GM23248 (cell line): ENCODE results near the gene POU5F1.

Experiments
- EZH2 ChIP-seq: fragments of 200-600 bp; sonication (generic); IDR thresholded peaks from 2 replicates; pipeline ENCODE4 v1.6.1; 2018; ENCODE audit warnings: antibody characterized with exemption, mild to moderate bottlenecking; ENCODE audit not compliant: insufficient read depth, poor library complexity, severe bottlenecking
- EZH2phosphoT487 ChIP-seq: fragments of 200-600 bp; sonication (generic); IDR thresholded peaks from 2 replicates; pipeline ENCODE4 v1.6.1; 2018; ENCODE audit warnings: antibody characterized with exemption, moderate library complexity, mild to moderate bottlenecking, low read depth; ENCODE audit not compliant: insufficient read depth

DNA sequence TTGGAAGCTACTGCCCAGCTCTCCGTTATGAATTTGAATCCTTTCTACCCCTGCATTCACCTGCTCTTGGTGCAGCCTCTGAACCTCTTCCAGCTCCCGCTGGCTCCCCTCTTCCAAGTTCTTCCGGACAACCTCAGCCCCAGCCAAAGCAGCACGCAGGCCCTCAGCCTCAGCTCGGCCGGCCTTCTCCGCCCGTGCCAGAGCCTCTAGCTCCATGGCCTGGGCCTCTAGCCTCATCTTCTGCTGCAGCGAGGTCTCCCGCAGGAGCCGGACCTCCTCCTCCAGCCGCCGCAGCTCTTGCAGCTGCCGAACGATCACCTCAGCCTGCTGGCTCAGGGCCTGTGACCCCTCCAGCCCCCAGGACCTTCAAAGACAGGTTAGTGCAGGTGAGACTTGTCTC lies 16.0 kb downstream of the POU5F1 start:
- TF ChIP-seq EZH2phosphoT487 = no peak
- TF ChIP-seq EZH2 = no peak
